Pancreas (tissue), 10 donors: ENCODE results near the gene MTUS2. TPM values are rescaled to one million over a fixed set of nuclear protein-coding genes. Genes with fewer than 3 reads are reported as not detected.
"Not testable (repeated sequence)": the region's sequence is repeated elsewhere in the genome, so short reads cannot be mapped to it uniquely, and the experiment has no call there.

Experiments
- ATAC-seq, 4 donors: fragments of 200-7000 bp; cut with Tn5 transposase; one replicate each; pipeline versions ENCODE4 v1.8.0 to v1.9.1; 2020; ENCODE audit warnings: mild to moderate bottlenecking in 4 of 4, moderate library complexity in 4 of 4
- DNase-seq, 6 donors: peaks; one replicate each; pipeline ENCODE4 v3.0.0-alpha.2; 2020
- FAIRE-seq: peaks from 2 replicates; lab custom pipeline; 2012; peaks lifted over from hg19 to GRCh38; lab: Jason Lieb, UNC
- H3K27ac ChIP-seq, 4 donors: fragments of 200-600 bp; sonication (generic); 1 replicate in 3 of 4; 2 replicates in 1 of 4; pipeline versions ENCODE4 v1.5.0 to v1.8.0; 2020
- H3K27me3 ChIP-seq, 4 donors: fragments of 200-600 bp; one replicate each; pipeline ENCODE4 v1.8.0; 2021
- H3K36me3 ChIP-seq, 3 donors: fragments of 200-600 bp; sonication (generic) in 1 of 3; one replicate each; pipeline versions ENCODE4 v1.5.0 to v1.8.0; 2020 to 2021
- H3K4me1 ChIP-seq, 3 donors: fragments of 200-600 bp; one replicate each; pipeline ENCODE4 v1.8.0; 2021
- H3K4me3 ChIP-seq, 4 donors: fragments of 200-600 bp; sonication (generic) in 2 of 4; one replicate each; pipeline versions ENCODE4 v1.5.0 to v1.8.0; 2020 to 2021
- H3K9me3 ChIP-seq, 4 donors: fragments of 200-600 bp; one replicate each; pipeline ENCODE4 v1.8.0; 2021
- WGBS, 2 donors: extraction: QIAGEN DNeasy Blood & Tissue Kit; methylation state at CpG; one replicate each; pipeline ENCODE4 v1.1.7; 2013; 5-methylcytosine and 5-hydroxymethylcytosine counted together
- intact Hi-C, 3 donors: fragments of 100-400 bp; cut with DNase I; formaldehyde crosslinking; loops; one replicate each; pipeline versions ENCODE4 v1.11.1 to v1.14.2; 2022
- polyA plus RNA-seq, 2 donors: library from polyadenylated mRNA; stranded (reverse); fragments of 200-250 nt; gene quantifications; one replicate each; pipeline ENCODE4 v1.2.3, GENCODE V29; 2013
- total RNA-seq, 6 donors: library from RNA; stranded (reverse); fragmentation: NEBNext Ultra II Directional in 4 of 6; extraction: Animal tissue kit (Norgen Biotek cat#: 25700) in 4 of 6; gene quantifications; one replicate each; pipeline versions ENCODE4 v1.2.1 to v1.2.4, GENCODE V29; 2021 to 2023
- TF ChIP-seq, protein P1 (sequence below), 4 donors: fragments of 200-600 bp; sonication (generic) in 3 of 4; IDR thresholded peaks; one replicate each; pipeline versions ENCODE4 v1.5.0 to v1.8.0; 2021; ENCODE audit warnings: antibody characterized with exemption in 4 of 4
- donor health status: healthy with polysubstance abuse.
- donor health status: DM: no; HTN: no; CAD: no; lungs with moderate emphysema.
- donor health status: DM: no; HTN: no; CAD: no.
- donor health status: control.
- donor health status: control.
- donor health status: Bipolar disorder and iron deficiency.
- donor health status: DM: yes; HTN: yes; CAD: no.
- donor health status: DM: no; HTN: no; CAD: no.
- donor health status: DM: no; HTN: no; CAD: no.
- donor health status: DM: yes; HTN: yes; CAD: no.

Gene MTUS2
- total and polyA plus RNA-seq, 8 donors, result 2.2 to 9.0 (median 4.8) TPM

GRCh38 chr13:29190298-29190697 is 370.2 kb downstream of the MTUS2 start:
- DNase-seq, result no peak
- no peaks in the 10 kb centered on the region for H3K4me1 ChIP-seq
- no peak for FAIRE-seq
- H3K27ac ChIP-seq, result no peak overlapping the region
- TF ChIP-seq, protein P1, sequence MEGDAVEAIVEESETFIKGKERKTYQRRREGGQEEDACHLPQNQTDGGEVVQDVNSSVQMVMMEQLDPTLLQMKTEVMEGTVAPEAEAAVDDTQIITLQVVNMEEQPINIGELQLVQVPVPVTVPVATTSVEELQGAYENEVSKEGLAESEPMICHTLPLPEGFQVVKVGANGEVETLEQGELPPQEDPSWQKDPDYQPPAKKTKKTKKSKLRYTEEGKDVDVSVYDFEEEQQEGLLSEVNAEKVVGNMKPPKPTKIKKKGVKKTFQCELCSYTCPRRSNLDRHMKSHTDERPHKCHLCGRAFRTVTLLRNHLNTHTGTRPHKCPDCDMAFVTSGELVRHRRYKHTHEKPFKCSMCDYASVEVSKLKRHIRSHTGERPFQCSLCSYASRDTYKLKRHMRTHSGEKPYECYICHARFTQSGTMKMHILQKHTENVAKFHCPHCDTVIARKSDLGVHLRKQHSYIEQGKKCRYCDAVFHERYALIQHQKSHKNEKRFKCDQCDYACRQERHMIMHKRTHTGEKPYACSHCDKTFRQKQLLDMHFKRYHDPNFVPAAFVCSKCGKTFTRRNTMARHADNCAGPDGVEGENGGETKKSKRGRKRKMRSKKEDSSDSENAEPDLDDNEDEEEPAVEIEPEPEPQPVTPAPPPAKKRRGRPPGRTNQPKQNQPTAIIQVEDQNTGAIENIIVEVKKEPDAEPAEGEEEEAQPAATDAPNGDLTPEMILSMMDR (IDR thresholded peaks at IDR 0.05), result no peak
- H3K9me3 ChIP-seq, result no peaks in the 10 kb centered on the region
- intact Hi-C loops, result no loop called here
- no peaks in the 10 kb centered on the region for H3K27me3 ChIP-seq
- WGBS, 2 donors, result 78% methylated on average over 3 of the region's 3 CpGs
- H3K36me3 ChIP-seq, result no peaks in the 10 kb centered on the region
- no peak overlapping the region for H3K4me3 ChIP-seq
- ATAC-seq, result no peak

- no peaks in the 10 kb centered on the region for H3K4me1 ChIP-seq
- intact Hi-C loops, result no loop called here
- TF ChIP-seq, protein P1 (IDR thresholded peaks at IDR 0.05), result no peak
- 43 to 58% methylated on average over 1 of the region's 1 CpG for WGBS, 2 donors
- ATAC-seq (no peak), DNase-seq (no peak), FAIRE-seq (no peak)
- H3K27ac ChIP-seq, result no peak overlapping the region
- no peak overlapping the region for H3K4me3 ChIP-seq
- no peaks in the 10 kb centered on the region for H3K9me3 ChIP-seq
- no peaks in the 10 kb centered on the region for H3K27me3 ChIP-seq
- H3K36me3 ChIP-seq, result no peaks in the 10 kb centered on the region
These were observed 372.9 kb downstream of the MTUS2 start for GRCh38 chr13:29193083-29193482.

DNA sequence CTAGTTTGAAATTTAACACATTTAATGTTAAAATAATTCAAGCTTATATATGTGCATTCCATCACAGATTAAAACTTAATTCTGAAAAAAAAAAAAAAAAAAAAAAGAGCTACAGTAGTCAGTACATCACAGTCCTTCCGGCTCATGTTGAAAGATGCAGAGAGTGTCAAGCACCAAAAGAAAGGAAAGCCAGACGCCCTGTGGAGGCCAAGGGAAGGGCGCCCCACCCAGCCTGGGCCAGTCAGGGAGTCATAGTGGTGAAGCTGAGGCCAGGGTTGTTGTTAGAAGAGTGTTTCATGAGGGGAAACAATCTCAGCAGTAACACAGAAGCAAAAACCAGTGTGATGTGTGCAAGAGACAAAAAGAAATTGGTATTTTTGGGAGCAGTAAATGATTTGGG is 375.3 kb downstream of the MTUS2 start:
- Histone ChIP-seq H3K4me3 (no peak overlapping the region), H3K27me3 (no peaks in the 10 kb centered on the region), H3K36me3 (no peaks in the 10 kb centered on the region), H3K27ac (no peak overlapping the region), H3K4me1 (no peaks in the 10 kb centered on the region), H3K9me3 (no peaks in the 10 kb centered on the region)
- 31 to 40% methylated on average over 3 of the region's 3 CpGs for WGBS, 2 donors
- no peak for FAIRE-seq
- intact Hi-C loops, result no loop called here
- no peak for ATAC-seq
- DNase-seq, result no peak
- TF ChIP-seq, protein P1 (IDR thresholded peaks at IDR 0.05), result no peak

DNA sequence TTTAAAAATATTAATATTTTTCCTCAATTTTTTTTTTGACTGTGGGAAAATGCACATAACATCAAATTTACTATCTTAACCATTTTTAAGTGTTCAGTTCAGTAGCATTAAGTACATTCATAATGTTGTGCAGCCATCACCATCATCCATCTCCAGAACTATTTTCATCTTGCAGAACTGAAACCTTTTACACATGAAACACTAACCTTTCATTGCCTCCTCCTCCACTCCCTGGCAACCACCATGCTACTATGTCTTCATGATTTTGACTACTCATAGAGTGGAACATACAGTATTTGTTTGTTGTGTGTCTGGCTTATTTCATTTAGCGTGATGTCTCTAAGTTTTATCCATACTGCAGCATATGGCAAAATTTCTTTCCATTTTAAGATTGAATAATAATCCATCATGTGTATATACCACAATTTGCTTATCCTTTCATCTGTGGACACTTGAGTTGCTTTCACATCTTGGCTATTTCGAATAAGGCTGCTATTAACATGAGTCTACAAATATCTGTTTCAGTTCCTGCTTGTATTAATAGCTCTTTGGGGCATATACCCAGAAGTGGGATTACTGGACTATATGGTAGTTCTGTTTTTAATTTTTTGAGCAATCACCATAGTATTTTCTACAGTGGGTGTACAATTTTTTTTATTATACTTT is 376.4 kb downstream of the MTUS2 start:
- H3K4me1 ChIP-seq, result no peaks in the 10 kb centered on the region
- TF ChIP-seq, protein P1 (IDR thresholded peaks at IDR 0.05), result no peak
- DNase-seq, result no peak
- H3K27me3 ChIP-seq, result no peaks in the 10 kb centered on the region
- H3K36me3 ChIP-seq, result no peaks in the 10 kb centered on the region
- no peak for FAIRE-seq
- no peak for ATAC-seq
- H3K27ac ChIP-seq, result no peak overlapping the region
- WGBS, 2 donors, result 60 to 69% methylated on average over 2 of the region's 2 CpGs
- intact Hi-C loops, result no loop called here
- no peaks in the 10 kb centered on the region for H3K9me3 ChIP-seq
- no peak overlapping the region for H3K4me3 ChIP-seq

- not testable (repeated sequence) for DNase-seq, H3K27me3 ChIP-seq
- WGBS, 2 donors, result 66 to 76% methylated on average over 6 of the region's 6 CpGs
These were observed 382.6 kb downstream of the MTUS2 start for GRCh38 chr13:29202753-29203152.

More at GRCh38 chr13:29202753-29203152, 382.6 kb downstream of the MTUS2 start:
- intact Hi-C loops, H3K4me1 ChIP-seq, H3K4me3 ChIP-seq, H3K9me3 ChIP-seq, FAIRE-seq, ATAC-seq, H3K36me3 ChIP-seq, H3K27ac ChIP-seq: not testable (repeated sequence)
